ENCODE measurements around the gene TMEM132E. TPM values are rescaled to one million over a fixed set of nuclear protein-coding genes. Genes with fewer than 3 reads are reported as not detected.
"Not testable (repeated sequence)": the region's sequence is repeated elsewhere in the genome, so short reads cannot be mapped to it uniquely, and the experiment has no call there.

The TMEM132E gene
- total and polyA plus RNA-seq, 3 donors from 2014 or later: 2.6 to 3.6 (median 3.1) TPM

GRCh38 chr17:34537445-34537844 lies 41.9 kb upstream of the TMEM132E start:
- 69 to 84% methylated on average over 3 of the region's 3 CpGs for WGBS, 2 donors
- Histone ChIP-seq H3K27me3 (no peaks in the 10 kb centered on the region), H3K4me1 (no peaks in the 10 kb centered on the region), H3K36me3 (ENCODE audit: low read depth, missing control alignments) (no peaks in the 10 kb centered on the region), H3K27ac (no peak overlapping the region), H3K9me3 (no peaks in the 10 kb centered on the region), H3K4me3 (no peak overlapping the region)
- intact Hi-C loops (cut with DNase I; ENCODE audit: low total_unique reads): no loop called here
- DNase-seq: no peak
- TF ChIP-seq, protein P1, sequence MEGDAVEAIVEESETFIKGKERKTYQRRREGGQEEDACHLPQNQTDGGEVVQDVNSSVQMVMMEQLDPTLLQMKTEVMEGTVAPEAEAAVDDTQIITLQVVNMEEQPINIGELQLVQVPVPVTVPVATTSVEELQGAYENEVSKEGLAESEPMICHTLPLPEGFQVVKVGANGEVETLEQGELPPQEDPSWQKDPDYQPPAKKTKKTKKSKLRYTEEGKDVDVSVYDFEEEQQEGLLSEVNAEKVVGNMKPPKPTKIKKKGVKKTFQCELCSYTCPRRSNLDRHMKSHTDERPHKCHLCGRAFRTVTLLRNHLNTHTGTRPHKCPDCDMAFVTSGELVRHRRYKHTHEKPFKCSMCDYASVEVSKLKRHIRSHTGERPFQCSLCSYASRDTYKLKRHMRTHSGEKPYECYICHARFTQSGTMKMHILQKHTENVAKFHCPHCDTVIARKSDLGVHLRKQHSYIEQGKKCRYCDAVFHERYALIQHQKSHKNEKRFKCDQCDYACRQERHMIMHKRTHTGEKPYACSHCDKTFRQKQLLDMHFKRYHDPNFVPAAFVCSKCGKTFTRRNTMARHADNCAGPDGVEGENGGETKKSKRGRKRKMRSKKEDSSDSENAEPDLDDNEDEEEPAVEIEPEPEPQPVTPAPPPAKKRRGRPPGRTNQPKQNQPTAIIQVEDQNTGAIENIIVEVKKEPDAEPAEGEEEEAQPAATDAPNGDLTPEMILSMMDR (IDR thresholded peaks at IDR 0.05): no peak
- TF ChIP-seq POLR2A (IDR thresholded peaks at IDR 0.05): no peak

DNA sequence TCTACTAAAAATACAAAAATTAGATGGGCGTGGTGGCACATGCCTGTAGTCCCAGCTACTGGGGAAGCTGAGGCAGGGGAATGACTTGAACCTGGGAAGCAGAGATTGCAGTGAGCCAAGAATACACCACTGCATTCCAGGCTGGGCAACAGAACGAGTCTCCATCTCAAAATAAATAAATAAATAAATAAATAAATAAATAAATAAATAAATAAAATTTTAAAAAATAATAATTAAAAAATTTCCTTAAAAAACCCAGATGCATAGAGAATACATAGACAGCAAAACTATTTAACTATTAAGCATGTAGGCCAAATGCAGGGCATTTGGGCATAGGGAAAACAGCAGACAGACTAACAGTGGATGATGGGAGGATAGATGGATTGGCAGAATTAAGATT lies 40.8 kb upstream of the TMEM132E start:
- H3K36me3 ChIP-seq (ENCODE audit: low read depth, missing control alignments); H3K9me3 ChIP-seq; H3K27me3 ChIP-seq; H3K4me3 ChIP-seq; H3K4me1 ChIP-seq; intact Hi-C loops (cut with DNase I; ENCODE audit: low total_unique reads); H3K27ac ChIP-seq; DNase-seq: not testable (repeated sequence)
- WGBS, 2 donors: 77 to 85% methylated on average over 2 of the region's 2 CpGs

DNA sequence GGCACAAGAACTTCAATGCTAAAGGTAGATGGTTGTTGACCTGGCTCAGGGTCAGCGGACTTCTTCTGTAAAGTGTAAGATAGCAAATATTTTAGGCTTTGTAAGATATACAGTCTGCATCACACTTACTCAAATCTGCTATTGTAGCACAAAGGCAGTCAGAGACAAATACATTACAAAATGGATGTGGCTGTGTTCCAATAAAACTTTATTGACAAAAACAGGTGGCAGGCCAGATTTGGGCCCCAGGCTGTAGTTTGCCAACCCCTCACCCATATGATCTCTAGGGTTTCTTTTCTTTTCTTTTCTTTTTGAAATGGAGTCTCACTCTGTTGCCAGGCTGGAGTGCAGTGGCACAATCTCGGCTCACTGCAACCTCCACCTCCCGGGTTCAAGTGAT lies 39.5 kb upstream of the TMEM132E start:
- H3K27me3 ChIP-seq: no peaks in the 10 kb centered on the region
- H3K4me1 ChIP-seq: no peaks in the 10 kb centered on the region
- intact Hi-C loops (cut with DNase I; ENCODE audit: low total_unique reads): no loop called here
- H3K9me3 ChIP-seq: no peaks in the 10 kb centered on the region
- 84 to 88% methylated on average over 3 of the region's 3 CpGs for WGBS, 2 donors
- no peak for DNase-seq
- no peak overlapping the region for H3K4me3 ChIP-seq
- H3K27ac ChIP-seq: no peak overlapping the region
- TF ChIP-seq, protein P1 (IDR thresholded peaks at IDR 0.05): no peak
- no peak for TF ChIP-seq POLR2A (IDR thresholded peaks at IDR 0.05)
- no peaks in the 10 kb centered on the region for H3K36me3 ChIP-seq (ENCODE audit: low read depth, missing control alignments)

- no peaks in the 10 kb centered on the region for H3K36me3 ChIP-seq (ENCODE audit: low read depth, missing control alignments)
- intact Hi-C loops (cut with DNase I; ENCODE audit: low total_unique reads): no loop called here
- TF ChIP-seq POLR2A (IDR thresholded peaks at IDR 0.05): no peak
- TF ChIP-seq, protein P1 (IDR thresholded peaks at IDR 0.05): peak; percentile 42 to 95 (median 78)
- no peaks in the 10 kb centered on the region for H3K4me1 ChIP-seq
- no peaks in the 10 kb centered on the region for H3K9me3 ChIP-seq
- peak; percentile 83 for DNase-seq
- WGBS, 2 donors: 7 to 12% methylated on average over 8 of the region's 8 CpGs
- no peak overlapping the region for H3K27ac ChIP-seq
- H3K4me3 ChIP-seq: no peak overlapping the region
- H3K27me3 ChIP-seq: no peaks in the 10 kb centered on the region
Observed at GRCh38 chr17:34542700-34543336, 36.6 kb upstream of the TMEM132E start.

- H3K36me3 ChIP-seq (ENCODE audit: low read depth, missing control alignments): no peaks in the 10 kb centered on the region
- WGBS, 2 donors: 67 to 78% methylated on average over 3 of the region's 3 CpGs
- intact Hi-C loops (cut with DNase I; ENCODE audit: low total_unique reads): no loop called here
Observed at GRCh38 chr17:34547453-34548063, 31.8 kb upstream of the TMEM132E start.

More at GRCh38 chr17:34547453-34548063, 31.8 kb upstream of the TMEM132E start:
- Histone ChIP-seq H3K9me3 (no peaks in the 10 kb centered on the region), H3K4me1 (no peaks in the 10 kb centered on the region), H3K27ac (no peak overlapping the region), H3K27me3 (no peaks in the 10 kb centered on the region), H3K4me3 (no peak overlapping the region)
- TF ChIP-seq POLR2A (IDR thresholded peaks at IDR 0.05): no peak
- TF ChIP-seq, protein P1 (IDR thresholded peaks at IDR 0.05): no peak
- DNase-seq: no peak

All from testis (tissue), 3 donors.